ENCODE data around the gene CHAF1A.

DNA sequence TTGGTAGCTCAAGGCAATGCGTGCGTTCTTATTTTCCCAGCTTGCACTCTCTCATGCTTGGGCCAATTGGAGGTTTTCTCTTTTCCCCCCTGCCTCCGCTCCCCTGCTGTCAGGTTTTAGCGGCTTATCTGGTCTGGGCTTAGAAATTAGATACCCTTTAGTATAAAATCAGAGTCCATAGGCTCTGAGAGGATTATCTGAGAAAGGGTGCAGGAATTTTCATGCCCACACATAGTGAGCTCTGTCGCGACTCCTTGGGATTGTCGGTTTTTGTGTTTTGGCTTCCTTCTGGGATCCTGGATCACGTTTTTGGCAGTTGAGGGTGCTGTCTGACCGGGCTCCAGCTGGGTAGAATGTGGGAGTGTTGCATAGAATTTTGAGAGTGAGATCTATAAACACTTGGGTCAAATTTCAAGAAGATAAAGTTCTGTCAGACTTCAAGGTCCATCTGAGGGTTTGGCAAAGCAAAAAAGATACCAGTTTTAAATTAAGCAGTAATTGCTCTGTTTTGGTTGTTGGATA is 12.4 kb downstream of the CHAF1A start:
- no peak for TF ChIP-seq ZFX (IDR thresholded peaks at IDR 0.05; ENCODE audit: borderline replicate concordance)
- TF ChIP-seq, protein P1, sequence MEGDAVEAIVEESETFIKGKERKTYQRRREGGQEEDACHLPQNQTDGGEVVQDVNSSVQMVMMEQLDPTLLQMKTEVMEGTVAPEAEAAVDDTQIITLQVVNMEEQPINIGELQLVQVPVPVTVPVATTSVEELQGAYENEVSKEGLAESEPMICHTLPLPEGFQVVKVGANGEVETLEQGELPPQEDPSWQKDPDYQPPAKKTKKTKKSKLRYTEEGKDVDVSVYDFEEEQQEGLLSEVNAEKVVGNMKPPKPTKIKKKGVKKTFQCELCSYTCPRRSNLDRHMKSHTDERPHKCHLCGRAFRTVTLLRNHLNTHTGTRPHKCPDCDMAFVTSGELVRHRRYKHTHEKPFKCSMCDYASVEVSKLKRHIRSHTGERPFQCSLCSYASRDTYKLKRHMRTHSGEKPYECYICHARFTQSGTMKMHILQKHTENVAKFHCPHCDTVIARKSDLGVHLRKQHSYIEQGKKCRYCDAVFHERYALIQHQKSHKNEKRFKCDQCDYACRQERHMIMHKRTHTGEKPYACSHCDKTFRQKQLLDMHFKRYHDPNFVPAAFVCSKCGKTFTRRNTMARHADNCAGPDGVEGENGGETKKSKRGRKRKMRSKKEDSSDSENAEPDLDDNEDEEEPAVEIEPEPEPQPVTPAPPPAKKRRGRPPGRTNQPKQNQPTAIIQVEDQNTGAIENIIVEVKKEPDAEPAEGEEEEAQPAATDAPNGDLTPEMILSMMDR (IDR thresholded peaks at IDR 0.05) = no peak

All from 22Rv1 (cell line).